Ammon's horn (tissue), 1 donor: Measurements from ENCODE around the gene ZNF783.
"Not testable (repeated sequence)": the region's sequence is repeated elsewhere in the genome, so short reads cannot be mapped to it uniquely, and the experiment has no call there.

Source experiments
- DNase-seq: peaks from one replicate; pipeline ENCODE4 v3.0.0-alpha.2; 2016; ENCODE audit warnings: low spot score

ZNF783 gene

GRCh38 chr7:149240637-149241036 is 21.4 kb upstream of the ZNF783 start:
- no peak for DNase-seq

GRCh38 chr7:149241696-149242095 is 20.3 kb upstream of the ZNF783 start:
- no peak for DNase-seq

GRCh38 chr7:149245244-149245643 is 16.8 kb upstream of the ZNF783 start:
- no peak for DNase-seq

- DNase-seq: no peak
Measured at GRCh38 chr7:149245744-149246143, 16.3 kb upstream of the ZNF783 start.

- DNase-seq: no peak
Measured at GRCh38 chr7:149248777-149249176, 13.2 kb upstream of the ZNF783 start.

GRCh38 chr7:149250151-149250550 is 11.8 kb upstream of the ZNF783 start:
- DNase-seq: not testable (repeated sequence)

- not testable (repeated sequence) for DNase-seq
Measured at GRCh38 chr7:149251518-149251917, 10.5 kb upstream of the ZNF783 start.

GRCh38 chr7:149252378-149252777 is 9.6 kb upstream of the ZNF783 start:
- DNase-seq: no peak

GRCh38 chr7:149253665-149254064 is 8.3 kb upstream of the ZNF783 start:
- no peak for DNase-seq

GRCh38 chr7:149254181-149254858 is 7.7 kb upstream of the ZNF783 start:
- peak; percentile 29 for DNase-seq

GRCh38 chr7:149255174-149255573 is 6.8 kb upstream of the ZNF783 start:
- no peak for DNase-seq

- no peak for DNase-seq
Measured at GRCh38 chr7:149256568-149256967, 5.4 kb upstream of the ZNF783 start.

- no peak for DNase-seq
Measured at GRCh38 chr7:149257146-149257545, 4.8 kb upstream of the ZNF783 start.

GRCh38 chr7:149261316-149261828 is 624 bp upstream of the ZNF783 start:
- DNase-seq: peak; percentile 18

GRCh38 chr7:149266451-149266850 is 4.5 kb downstream of the ZNF783 start:
- DNase-seq: no peak

- no peak for DNase-seq
Measured at GRCh38 chr7:149267733-149268132, 5.7 kb downstream of the ZNF783 start.

- not testable (repeated sequence) for DNase-seq
Measured at GRCh38 chr7:149274424-149274823, 12.4 kb downstream of the ZNF783 start.

- no peak for DNase-seq
Measured at GRCh38 chr7:149277871-149278270, 15.9 kb downstream of the ZNF783 start.

- no peak for DNase-seq
Measured at GRCh38 chr7:149278396-149278795, 16.4 kb downstream of the ZNF783 start.

- DNase-seq: no peak
Measured at GRCh38 chr7:149279111-149279743, 17.2 kb downstream of the ZNF783 start.

- no peak for DNase-seq
Measured at GRCh38 chr7:149280151-149280550, 18.2 kb downstream of the ZNF783 start.

- no peak for DNase-seq
Measured at GRCh38 chr7:149280661-149281507, 18.9 kb downstream of the ZNF783 start.
